Suppressor macrophage (primary cell): ENCODE results near the gene NPFFR1.
"Not testable (repeated sequence)": the region's sequence is repeated elsewhere in the genome, so short reads cannot be mapped to it uniquely, and the experiment has no call there.

Source experiments
- DNase-seq, 4 experiments: peaks; one replicate each; pipeline ENCODE4 v3.0.0-alpha.2; 2020 to 2022

NPFFR1 gene

GRCh38 chr10:70255329-70256299 lies 28.2 kb downstream of the NPFFR1 start:
- DNase-seq, result peak; percentile 47 to 77 (median 71)

GRCh38 chr10:70254778-70255328 lies 29.0 kb downstream of the NPFFR1 start:
- peak in 1 of 4 experiments; percentile 39 for DNase-seq

- no peak for DNase-seq
Measured at GRCh38 chr10:70253878-70254765, 29.7 kb downstream of the NPFFR1 start.

DNA sequence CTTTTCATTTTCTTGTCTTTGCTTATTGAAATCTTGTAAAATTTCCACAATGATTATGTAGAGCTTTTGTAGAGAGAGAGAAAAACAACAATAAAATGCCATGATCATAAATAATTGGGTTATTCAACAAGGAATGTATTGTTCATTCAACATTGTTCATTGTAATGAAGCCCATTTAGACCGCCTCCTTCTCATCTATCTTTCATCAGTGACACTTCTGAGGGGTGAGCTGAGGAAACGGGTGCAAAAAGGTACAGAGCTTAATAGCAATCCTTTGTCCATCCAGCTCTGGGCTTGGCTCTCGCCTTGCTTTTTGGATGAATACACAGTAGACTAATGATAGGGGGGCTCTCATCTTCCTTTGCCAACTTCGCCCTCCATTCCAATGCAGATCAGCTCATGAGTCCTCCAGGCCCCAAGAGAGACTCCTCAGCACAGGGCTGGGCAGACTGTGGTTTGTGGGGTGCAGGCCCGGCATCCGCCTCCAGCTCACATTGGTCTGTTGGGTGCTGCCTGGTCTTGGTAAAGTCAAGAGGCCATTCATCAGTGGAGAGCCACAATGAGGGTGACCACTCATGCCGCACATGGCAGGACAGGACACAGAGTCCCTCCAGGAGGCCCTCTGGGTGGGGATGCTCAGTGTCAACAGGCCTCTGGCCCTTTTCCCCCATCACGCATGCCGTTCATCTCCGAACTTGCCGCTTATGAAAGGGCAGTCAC lies 32.7 kb downstream of the NPFFR1 start:
- DNase-seq, result no peak

- DNase-seq, result no peak
Measured at GRCh38 chr10:70247360-70247759, 36.4 kb downstream of the NPFFR1 start.

DNA sequence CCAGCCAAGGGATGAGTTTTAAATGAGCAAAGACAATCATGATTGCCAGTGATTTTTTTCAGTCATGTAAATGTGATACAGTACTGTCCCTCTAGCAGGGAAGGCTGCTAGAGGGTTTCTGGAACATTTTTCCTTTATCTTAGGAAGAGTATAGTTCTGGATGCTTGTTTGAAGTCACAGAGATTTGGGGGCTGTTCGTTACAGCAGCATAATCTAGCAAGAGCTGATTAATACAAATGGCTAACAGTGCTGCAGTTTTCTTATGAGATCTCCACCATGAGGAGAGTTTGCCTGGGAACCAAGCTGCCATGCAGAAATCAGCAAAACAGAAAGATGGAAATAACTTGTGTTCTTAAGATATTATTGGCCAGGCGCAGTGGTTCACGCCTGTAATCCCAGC lies 42.7 kb downstream of the NPFFR1 start:
- no peak for DNase-seq

DNA sequence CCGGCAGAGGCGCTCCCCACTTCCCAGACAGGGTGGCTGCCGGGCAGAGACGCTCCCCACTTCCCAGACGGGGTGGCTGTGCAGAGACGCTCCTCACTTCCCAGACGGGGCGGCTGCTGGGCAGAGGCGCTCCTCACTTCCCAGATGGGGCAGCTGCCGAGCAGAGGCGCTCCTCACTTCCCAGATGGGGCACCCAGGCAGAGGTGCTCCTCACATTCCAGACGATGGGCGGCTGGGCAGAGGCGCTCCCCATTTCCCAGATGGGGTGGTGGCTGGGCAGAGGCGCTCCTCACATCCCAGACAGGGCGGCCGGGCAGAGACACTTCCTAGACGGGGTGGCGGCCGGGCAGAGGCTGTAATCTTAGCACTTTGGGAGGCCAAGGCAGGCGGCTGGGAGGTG lies 43.8 kb downstream of the NPFFR1 start:
- DNase-seq, result not testable (repeated sequence)

- DNase-seq, result not testable (repeated sequence)
Measured at GRCh38 chr10:70239077-70239976, 44.5 kb downstream of the NPFFR1 start.

DNA sequence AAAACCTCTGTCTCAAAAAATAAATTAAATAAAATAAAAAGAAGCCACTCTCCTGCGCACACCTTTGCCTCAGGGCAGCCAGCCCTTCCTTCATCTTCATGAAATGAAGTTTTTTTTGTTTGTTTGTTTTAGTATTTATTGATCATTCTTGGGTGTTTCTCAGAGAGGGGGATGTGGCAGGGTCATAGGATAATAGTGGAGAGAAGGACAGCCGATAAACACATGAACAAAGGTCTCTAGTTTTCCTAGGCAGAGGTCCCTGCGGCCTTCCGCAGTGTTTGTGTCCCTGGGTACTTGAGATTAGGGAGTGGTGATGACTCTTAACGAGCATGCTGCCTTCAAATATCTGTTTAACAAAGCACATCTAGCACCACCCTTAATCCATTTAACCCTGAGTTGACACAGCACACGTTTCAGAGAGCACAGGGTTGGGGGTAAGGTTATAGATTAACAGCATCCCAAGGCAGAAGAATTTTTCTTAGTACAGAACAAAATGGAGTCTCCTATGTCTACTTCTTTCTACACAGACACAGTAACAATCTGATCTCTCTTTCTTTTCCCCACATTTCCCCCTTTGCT lies 45.8 kb downstream of the NPFFR1 start:
- not testable (repeated sequence) for DNase-seq

DNA sequence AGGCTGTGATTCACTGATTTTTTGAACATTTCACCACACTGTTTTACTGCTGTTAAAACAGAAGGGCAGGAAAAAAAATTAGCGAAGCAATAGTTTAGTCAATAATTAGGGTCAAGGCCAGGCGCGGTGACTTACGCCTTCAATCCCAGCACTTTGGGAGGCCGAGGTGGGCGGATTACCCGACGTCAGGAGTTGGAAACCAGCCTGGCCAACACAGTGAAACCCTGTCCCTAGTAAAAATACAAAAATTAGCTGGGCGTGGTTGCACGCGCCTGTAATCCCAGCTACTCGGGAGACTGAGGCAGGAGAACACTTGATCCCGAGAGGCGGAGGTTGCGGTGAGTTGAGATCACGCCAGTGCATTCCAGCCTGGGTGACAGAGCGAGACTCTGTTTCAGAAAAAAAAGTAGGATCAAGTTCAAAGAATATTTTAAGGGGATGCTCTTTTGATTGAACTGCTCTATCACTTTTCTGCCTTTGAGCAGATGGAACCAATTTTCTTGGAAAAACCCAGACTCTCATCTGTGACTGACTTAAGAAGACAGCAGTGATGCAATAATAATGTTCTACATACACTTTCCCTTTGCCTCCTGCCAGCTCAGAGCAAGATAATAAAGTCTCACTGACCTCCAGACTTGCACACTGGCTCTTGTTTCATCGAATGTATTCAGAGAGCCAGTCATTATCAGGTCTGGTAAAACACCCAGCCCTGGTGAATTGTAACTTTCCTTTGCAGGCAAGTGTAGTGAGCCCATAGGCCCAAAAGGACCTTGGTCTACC lies 48.9 kb downstream of the NPFFR1 start:
- DNase-seq, result no peak

DNA sequence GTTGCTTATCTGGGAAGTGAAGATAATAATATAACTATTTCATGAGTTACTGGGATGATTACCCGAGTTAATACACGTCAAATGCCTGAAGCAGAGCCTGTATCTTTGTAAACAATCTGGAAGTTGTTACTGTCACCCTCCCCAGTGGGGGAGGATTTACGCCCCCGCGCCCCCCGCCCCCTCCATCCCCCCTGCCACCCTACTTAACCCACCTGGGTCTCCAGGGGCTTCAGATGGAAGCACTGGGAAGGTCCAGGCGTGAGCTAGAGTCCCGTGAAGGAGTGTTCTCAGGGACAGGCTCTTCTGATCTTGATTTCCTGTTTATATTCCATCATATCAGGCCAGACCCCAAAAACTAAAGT lies 49.9 kb downstream of the NPFFR1 start:
- no peak for DNase-seq

DNA sequence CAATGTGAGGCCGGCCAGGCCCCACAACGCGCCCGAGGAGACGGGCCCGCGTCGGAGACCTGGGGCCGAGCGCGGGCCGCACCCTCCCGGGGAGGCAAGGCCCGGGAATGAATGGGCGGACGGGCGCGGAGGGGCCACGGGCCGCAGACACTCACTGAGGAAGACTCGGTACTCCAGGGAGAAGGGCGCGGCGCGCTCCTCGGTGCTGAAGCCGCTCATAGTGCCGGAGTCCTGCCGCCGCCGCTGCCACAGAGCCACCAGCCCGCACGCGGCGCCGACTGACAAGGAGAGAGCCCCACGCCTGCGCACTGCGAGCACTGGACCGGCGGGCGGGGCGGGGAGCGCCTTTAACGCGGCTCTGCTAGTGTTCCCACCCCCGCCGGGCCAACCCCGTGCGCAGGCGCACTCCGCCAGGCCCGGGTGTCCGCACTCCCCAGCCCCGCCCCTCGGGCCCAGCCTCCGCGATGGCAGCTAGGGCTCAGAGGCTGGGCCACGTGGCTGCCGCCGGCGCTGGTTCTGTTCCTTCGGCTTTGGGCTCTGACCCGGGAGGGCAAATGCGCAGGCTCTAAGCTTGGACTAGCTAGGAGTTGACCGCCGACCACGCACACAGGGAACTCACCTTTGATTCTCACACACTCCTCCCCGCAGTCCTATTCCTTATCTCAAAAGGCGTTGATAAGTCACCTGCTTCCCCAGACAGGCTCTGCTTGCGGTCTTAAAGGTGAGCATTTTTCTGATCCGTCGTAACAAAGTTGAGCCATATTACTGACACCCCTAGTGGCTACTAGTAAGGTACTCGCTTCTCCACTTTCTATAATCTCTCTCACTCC lies 50.5 kb downstream of the NPFFR1 start, which contains the start of gene PPA1:
Gene PPA1, minus strand, starts transcription at position 321 of the 830 bp plus-strand sequence. Its CDS starts 102 bp downstream, at position 219.
- DNase-seq, result peak; percentile 98 to 100 (median 100)

DNA sequence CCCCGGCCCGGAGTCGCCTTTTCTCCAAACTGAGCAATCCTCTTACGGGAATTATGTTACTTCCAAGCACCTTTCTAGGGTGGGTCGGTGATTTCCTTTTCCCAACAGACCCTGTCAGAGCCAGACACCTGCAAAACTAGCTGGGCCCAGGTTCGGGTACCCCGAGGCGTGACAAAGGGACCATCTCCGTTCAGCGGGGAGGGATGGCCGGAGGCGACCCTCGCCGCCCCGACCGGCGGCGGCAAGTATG lies 51.0 kb downstream of the NPFFR1 start:
- no peak for DNase-seq

DNA sequence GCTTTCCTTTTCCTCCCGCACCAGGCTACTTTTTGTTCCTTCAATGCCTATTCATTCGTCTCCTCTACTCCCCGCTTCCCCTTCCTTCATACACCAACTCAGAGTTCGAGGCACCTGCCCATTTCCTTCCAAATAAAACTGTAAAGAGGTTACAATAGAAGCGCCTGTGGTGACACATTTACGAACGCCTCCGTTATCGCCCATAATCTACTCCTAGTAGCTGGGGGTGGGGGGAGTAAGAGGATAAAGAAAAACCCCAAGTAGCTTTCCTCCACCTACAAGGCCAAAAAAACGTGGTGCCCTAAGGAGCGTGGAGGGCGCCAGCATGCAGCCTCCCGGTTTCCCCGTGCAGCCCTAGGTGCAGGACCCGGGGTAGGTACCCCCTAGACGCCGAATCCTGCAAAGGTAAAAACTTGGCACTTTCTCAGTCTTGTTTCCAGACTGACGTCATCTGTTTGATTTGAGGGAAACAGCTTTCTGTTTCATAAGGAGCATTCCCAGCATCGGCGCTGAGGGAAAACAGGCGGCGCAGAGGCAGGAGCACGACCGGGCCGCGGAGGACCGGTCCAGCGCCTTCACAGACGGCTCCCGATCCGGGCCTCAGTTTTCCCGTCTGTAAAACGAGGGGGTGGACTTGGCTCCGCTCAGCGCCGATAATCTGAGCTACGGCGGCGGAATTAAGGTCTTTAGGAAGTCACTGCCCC lies 51.5 kb downstream of the NPFFR1 start:
- peak in 3 of 4 experiments; percentile 20 to 37 (median 27) for DNase-seq

DNA sequence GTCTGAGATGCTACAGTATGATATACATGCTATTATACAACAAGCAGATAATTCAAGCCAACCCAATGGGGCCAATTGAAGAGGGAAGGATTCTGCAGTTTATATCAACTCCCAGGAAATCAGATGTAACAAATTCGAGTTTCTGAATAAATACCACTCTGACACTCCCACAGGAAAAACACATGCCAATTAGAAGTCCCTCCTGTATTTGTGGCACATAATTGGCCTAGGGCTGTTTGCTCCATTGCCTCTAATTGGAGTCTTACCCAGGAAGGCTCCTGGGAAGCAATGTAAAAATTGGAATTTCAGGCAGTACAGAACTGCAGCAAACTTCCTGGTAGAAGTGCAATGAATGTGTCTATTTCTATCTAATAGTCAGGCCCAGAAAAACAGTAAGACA lies 55.3 kb downstream of the NPFFR1 start:
- no peak for DNase-seq

DNA sequence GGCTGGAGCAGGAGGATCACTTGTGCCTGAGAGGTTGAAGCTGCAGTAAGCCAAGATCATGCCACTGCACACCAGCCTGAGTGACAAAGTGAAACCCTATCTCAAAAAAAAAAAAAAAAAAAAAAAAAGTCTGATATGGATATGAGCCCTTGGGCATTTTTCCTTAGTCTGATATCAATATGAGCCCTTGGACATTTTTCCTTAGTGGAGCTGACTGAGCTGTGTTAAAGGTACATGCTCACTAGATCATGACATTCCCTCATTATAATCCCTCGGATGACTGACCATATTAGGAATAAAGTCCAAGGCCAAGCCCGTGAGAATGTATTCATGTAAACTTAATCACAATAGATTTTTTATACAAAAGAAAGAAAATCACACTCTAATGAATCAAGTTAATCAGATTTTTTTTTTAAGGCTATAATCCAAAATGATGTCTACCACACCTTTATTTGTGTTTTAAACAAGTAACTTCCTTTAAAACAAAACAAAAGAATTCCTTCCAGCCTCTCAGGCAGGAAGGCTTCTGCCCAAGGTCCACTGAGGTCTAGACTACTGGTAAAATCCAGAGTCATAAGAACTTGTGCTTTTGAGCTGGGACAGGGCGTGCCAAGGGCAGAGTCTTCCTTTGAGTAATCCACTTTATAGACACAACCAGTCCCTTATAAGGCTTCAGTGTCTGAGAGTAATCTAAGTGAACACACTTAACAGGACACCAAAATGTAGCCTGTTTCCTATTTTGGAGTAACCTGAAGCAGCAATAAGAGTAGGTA lies 56.1 kb downstream of the NPFFR1 start:
- no peak for DNase-seq

DNA sequence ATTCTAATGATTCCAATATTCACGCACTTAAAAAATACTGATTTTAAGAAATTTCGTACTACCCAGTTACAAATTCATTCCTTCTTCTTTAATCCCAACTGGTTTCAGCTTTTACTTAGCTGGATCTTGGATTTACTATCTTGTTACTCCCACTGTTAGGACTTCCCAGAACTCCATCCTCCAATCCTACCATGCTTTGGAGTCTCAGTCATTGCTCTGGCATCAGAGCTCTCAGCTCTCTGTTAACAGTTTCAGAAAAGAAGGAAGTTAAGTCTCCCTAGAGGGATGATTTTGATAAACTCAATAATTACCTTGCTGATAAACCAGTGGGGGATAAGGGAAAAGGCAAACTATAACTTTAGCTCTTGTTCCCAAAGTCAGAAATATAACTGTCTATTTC lies 60.1 kb downstream of the NPFFR1 start:
- no peak for DNase-seq
